Renal cortex interstitium (tissue), 15 donors: ENCODE data around the gene CFAP141. TPM values are rescaled to one million over a fixed set of nuclear protein-coding genes. Genes with fewer than 3 reads are reported as not detected.
"Not testable (repeated sequence)": the region's sequence is repeated elsewhere in the genome, so short reads cannot be mapped to it uniquely, and the experiment has no call there.

Experiments used
- DNase-seq, 11 donors: peaks; one replicate each; pipeline ENCODE4 v3.0.0-alpha.2; 2013; ENCODE audit warnings: low read depth in 9 of 11, low spot score in 4 of 11; ENCODE audit errors: extremely low read depth in 1 of 11
- long read RNA-seq, 16 experiments: transcript quantifications; one replicate each; lab custom pipeline, GENCODE V29; 2026
- polyA plus RNA-seq, 3 donors: library from polyadenylated mRNA; unstranded; fragments of 120-200 nt; gene quantifications; one replicate each; pipeline ENCODE4 v1.2.1, GENCODE V29; 2013; ENCODE audit not compliant: insufficient read length in 3 of 3

CFAP141 gene
- polyA plus RNA-seq = not detected
- long read RNA-seq, donor 1 = 0 reads
- long read RNA-seq, donor 2 = 0 reads
- long read RNA-seq, donor 3 = 0 reads
- long read RNA-seq, donor 4 = 0 reads
- long read RNA-seq, donor 5 = 0 reads
- long read RNA-seq, donor 6 = 0 reads
- long read RNA-seq, donor 7, partial matches to known transcripts = 0 of 1 reads
- long read RNA-seq, donor 7, other reads (novel, unspliced or antisense) = 0 of 1 reads
- long read RNA-seq, donor 8 = 0 reads
- long read RNA-seq, donor 9 = 0 reads
- long read RNA-seq, donor 10 = 0 reads
- long read RNA-seq, donor 11 = 0 reads
- long read RNA-seq, donor 12 = 0 reads
- long read RNA-seq, donor 13 = 0 reads
- long read RNA-seq, donor 14 = 0 reads
- long read RNA-seq, donor 15 = 0 reads
- long read RNA-seq, donor 16 = 0 reads

- no peak for DNase-seq
Observed at GRCh38 chr1:154206196-154206595, at the start of gene CFAP141. Gene CFAP141 (minus strand): TSS chr1:154206333. CDS start chr1:154206307, 26 bp downstream.

- no peak for DNase-seq
Observed at GRCh38 chr1:154253671-154254070, 47.5 kb upstream of the CFAP141 start.

GRCh38 chr1:154241703-154242351, 35.7 kb upstream of the CFAP141 start:
- DNase-seq = no peak

GRCh38 chr1:154240294-154240833, 34.2 kb upstream of the CFAP141 start:
- DNase-seq = no peak

- DNase-seq = no peak
Observed at GRCh38 chr1:154239491-154239890, 33.4 kb upstream of the CFAP141 start.

- no peak for DNase-seq
Observed at GRCh38 chr1:154237880-154238506, 31.9 kb upstream of the CFAP141 start.

GRCh38 chr1:154237435-154237834, 31.3 kb upstream of the CFAP141 start:
- DNase-seq = no peak

- no peak for DNase-seq
Observed at GRCh38 chr1:154236855-154237254, 30.7 kb upstream of the CFAP141 start.

- DNase-seq = not testable (repeated sequence)
Observed at GRCh38 chr1:154233127-154233526, 27.0 kb upstream of the CFAP141 start.

GRCh38 chr1:154231112-154231511, 25.0 kb upstream of the CFAP141 start:
- DNase-seq = not testable (repeated sequence)

- DNase-seq = no peak
Observed at GRCh38 chr1:154225370-154225769, 19.2 kb upstream of the CFAP141 start.

GRCh38 chr1:154223621-154224020, 17.5 kb upstream of the CFAP141 start:
- no peak for DNase-seq

- no peak for DNase-seq
Observed at GRCh38 chr1:154222918-154223317, 16.8 kb upstream of the CFAP141 start.

GRCh38 chr1:154222518-154222917, 16.4 kb upstream of the CFAP141 start:
- DNase-seq = no peak

GRCh38 chr1:154221278-154222001, 15.3 kb upstream of the CFAP141 start:
- DNase-seq = peak in 8 of 11 donors; percentile 15 to 61 (median 34)

- peak in 1 of 11 donors; percentile 36 for DNase-seq
Observed at GRCh38 chr1:154220970-154221277, 14.8 kb upstream of the CFAP141 start.

- peak; percentile 98 to 100 (median 99) for DNase-seq
Observed at GRCh38 chr1:154220071-154220969, 14.2 kb upstream of the CFAP141 start, which contains the start of gene UBAP2L. Gene UBAP2L (plus strand): TSS chr1:154220955. CDS start chr1:154225124, 4,169 bp downstream.

- peak in 1 of 11 donors; percentile 11 for DNase-seq
Observed at GRCh38 chr1:154219541-154219940, 13.4 kb upstream of the CFAP141 start.
